ENCODE measurements around the gene FILIP1L.

FILIP1L gene

GRCh38 chr3:100124201-100124761 is 10.0 kb upstream of the FILIP1L start:
- DNase-seq, result no peak

GRCh38 chr3:100123112-100123511 is 8.8 kb upstream of the FILIP1L start:
- DNase-seq, result no peak

DNA sequence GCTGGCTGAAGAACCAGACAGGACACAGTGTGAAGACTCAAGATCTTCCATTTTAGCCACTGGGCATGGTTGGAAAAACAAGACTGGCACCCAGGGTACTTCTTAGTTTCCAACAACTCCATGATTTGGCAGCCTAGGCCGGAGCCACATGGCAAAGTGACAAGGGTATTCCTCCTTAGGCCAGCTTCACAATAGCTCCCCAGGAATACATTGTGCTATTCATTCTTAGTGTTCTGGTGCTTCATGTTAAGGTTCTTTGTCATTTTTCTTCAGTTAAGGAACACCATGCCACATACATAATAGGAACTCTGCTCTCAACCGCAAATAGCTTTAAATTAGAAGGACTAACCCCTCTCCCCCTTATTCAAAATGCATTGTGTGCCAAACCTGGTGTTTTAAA is 8.0 kb upstream of the FILIP1L start:
- DNase-seq, result no peak

GRCh38 chr3:100120693-100121092 is 6.4 kb upstream of the FILIP1L start:
- no peak for DNase-seq

DNA sequence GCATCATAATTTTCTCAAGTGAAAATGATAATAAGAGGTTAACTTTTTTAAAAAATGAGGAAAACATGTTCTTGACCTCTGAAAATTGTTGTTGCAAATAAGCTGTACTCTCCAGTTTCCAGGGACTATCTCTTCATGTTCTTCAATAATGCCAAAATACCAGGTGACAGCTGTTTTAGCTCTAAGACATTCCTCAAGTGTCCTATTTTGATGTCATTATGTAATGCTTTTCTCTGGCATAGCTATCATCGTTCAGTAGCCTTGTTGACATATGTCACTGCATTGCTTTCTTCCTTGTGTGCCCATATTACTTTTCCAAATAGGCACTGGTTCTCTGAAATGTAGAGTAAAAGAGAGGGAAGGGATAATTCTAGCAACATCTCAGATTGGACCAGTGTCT is 5.7 kb upstream of the FILIP1L start:
- no peak for DNase-seq

- DNase-seq, result no peak
Measured at GRCh38 chr3:100117093-100117492, 2.8 kb upstream of the FILIP1L start.

DNA sequence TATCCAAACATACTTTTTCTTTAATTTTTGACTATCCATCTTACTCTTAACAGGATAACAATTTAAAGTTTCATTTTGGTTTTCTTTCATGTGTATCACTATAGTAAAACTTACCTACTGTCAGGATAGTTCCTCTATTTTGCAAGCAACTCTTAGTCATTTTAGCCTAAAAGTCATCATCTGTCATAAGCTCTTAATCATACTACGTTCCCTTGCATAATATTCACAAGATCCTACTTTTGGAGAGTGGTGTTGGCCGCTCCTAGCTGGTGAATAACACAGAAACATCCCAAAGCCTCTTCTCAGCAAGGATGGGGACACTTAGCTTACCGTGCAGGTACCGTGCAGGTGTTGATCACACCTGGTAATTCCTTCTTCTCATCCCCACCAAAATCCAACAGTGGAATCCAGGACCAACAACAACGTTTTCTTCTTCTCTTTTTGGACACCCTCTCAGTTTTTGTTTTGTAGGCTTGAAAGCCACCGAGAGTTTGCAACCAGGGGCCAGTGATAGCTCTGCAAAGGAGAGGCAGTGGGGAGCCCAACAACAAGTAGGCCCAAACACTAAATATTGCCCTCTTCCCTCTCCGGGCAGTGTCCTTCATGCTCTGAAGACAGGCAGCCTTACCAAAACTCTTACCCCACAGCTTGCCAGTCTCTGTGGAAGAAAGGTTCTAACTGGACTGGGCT is 433 bp downstream of the FILIP1L start:
- no peak for DNase-seq

GRCh38 chr3:100111728-100112127 is 2.6 kb downstream of the FILIP1L start:
- no peak for DNase-seq

DNA sequence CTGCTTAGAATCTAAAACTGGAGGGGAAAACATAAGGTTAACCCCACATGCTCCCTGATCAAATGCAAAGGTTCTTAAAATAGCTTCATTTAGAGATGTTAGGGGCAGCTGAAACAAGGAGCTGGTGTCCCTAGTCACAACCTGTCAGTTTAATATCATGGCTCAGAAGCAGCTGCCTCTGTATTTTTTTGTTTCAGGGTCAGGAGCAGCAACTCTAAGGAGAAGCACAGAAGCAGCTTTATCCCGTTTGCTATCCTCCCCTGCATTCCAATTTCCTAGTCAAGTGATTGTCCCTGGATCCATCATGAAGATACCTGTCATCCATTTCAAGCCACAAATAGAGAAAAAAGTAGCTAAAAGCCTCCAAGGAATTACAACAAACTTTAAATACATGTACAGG is 4.1 kb downstream of the FILIP1L start:
- no peak for DNase-seq

- no peak for DNase-seq
Measured at GRCh38 chr3:100108464-100109079, 5.7 kb downstream of the FILIP1L start.

GRCh38 chr3:100107221-100107814 is 7.0 kb downstream of the FILIP1L start:
- DNase-seq, result no peak

DNA sequence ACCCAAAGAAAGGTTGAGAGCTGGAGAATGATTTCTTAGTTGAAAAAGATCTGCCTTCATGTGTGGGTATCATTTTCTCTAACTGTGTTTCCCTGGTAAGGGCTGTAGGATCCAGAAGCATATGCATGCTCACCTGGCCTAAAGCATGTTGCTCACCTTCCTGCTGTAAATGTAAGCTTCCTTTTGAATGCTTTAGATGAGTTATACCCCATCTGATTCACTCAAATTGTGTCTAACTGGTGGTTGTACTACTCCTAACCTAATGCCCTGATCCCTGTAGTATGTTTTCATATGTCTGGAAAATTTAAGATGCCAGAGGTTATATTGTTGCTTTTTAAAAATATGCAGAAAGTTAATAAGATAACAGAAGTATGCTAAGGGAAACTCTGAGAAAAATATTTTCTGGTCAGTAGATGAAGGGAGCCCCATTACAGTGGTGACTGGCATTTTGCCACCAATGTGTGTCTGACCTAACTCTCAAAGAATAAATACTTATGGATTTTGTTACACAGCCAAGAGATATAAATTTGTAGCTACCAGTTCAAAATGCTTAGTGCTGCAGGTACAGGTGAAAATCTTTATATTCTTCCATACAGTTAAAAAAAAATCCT is 7.7 kb downstream of the FILIP1L start:
- DNase-seq, result no peak

GRCh38 chr3:100106094-100106493 is 8.2 kb downstream of the FILIP1L start:
- DNase-seq, result no peak

GRCh38 chr3:100105501-100105900 is 8.8 kb downstream of the FILIP1L start:
- DNase-seq, result no peak

GRCh38 chr3:100104817-100105413 is 9.4 kb downstream of the FILIP1L start:
- DNase-seq, result no peak

DNA sequence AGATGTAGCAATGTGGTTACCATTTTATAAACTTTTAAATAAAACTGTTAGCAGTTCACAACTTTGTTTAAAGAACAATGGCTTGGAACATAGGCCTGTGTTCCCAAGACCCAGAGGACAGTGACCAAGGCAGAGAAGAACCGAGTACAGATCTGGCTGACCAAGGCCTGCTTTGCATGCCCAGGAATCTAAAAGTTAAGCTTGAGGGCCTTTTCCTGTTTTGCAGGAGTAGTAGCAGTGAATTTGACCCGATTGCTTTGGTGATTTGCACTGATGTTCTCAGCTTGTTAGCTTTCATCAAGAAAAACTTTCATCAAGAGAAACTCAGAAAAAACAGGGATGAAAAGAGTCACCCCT is 9.9 kb downstream of the FILIP1L start:
- DNase-seq, result no peak

DNA sequence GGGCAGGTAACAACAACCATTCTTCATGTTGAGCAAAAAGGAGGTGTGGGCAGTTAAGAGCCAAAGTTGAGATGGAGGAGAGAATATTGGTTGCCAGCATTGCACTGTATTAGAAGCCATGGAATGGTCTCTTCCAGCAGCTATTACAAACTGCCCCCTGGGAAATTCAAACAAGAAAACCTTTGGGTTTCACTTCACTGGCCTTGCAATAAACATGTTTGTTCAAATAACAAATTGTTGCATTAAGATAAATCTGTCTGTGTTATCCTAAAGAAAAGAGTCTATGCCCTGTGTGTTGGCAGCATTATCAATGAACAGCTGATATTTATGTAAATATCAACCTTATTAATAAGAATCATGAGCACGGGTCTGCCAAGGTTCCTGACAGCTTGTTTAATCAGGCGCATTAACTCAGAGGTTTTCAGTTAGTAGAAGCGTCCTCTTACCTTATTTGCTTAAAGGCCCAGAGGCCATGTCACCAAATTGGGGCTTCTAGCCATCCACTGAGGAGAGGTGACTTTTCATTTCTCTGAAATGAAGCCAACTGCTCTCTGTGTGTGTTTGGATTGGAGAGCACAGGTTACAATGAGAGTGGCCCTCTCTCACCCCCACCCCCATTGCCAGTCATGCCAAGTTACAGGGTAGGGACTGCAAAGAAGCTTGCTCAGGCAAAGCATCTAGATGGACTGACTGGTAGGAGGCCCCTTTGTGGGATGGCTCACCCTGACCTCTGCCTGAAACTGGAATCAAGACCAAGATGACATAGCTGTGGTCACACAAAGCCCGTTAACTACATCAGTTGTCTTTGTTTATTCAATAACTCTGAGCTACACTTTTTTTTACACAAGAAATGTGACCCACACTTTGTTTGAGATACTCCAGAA is 10.5 kb downstream of the FILIP1L start:
- DNase-seq, result no peak

DNA sequence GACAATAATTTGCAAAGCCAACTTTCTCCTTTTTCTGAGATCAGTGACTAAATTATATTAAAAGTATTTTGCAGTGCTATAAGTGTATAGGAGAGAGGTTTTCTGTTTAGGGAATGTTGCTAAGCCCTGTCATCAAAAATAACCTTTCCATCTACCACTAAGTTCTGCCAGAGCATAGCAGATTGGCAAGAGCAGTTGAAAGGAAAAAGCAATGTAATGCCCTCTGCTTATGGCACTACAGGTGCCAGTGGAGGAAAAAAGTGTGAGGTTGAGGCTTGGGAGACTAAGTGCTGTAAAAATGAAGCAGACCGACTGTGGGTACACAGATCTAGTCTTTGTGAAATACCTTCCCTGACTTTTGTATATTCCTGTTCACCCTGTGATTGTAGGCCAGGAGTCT is 11.5 kb downstream of the FILIP1L start:
- no peak for DNase-seq

DNA sequence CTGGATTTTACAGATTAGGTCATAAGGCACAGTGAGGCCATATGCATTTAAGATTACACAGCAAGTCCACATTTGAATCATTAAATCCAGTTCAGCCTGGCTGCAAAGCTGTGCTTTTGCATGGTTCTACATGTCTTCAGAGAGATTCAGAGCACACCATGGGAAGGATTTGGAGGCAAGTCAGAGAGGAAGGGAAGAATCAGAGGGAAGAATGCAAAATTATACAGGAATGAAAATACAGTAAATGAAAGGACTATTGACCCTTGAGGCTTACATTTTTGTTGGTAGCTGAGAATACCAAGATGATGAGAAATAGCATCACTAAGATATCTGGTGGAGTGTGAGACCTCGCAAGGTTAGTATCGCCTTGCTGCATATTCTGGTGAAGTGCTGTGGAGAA is 13.9 kb downstream of the FILIP1L start:
- DNase-seq, result no peak

GRCh38 chr3:100099621-100100020 is 14.7 kb downstream of the FILIP1L start:
- no peak for DNase-seq

- DNase-seq, result no peak
Measured at GRCh38 chr3:100098784-100099070, 15.6 kb downstream of the FILIP1L start.

DNA sequence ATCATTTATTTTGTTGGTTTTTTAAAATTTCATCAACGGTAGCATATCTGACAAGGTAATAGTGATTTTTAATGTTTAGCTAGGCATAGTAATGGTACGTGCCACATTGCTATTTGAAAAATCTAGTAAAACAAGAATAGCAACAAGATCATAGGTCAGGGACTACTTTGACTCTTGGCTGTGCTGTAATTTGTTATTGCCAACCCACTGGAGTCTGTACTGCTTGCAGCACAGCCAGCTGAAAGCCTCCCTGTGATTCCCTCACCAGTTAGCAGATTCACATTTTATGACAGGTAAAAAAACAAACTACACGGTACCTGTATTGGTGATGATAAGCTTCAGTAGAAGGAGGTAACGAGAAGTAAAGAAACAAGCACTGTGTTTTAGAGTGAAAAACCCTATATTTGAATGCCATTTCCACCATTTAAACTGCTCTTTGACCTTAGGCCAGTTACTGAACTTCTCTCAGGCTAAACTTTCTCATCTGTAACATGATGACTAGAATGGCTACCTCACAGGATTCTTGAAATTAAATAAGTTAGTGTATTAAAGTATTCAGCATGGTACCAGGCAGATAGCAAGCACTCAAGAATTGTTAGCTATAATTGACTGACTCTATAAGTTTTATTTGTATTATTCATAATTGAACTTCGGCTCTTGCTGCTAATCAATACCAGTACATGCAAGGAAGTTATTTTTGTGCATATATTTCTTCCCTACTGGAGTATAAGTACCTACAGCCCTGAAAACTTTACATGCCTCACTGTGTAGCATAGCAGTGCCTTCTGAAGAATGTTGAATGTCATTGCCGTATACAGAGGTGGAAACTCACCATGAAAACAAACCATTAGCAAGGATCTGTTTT is 16.1 kb downstream of the FILIP1L start:
- no peak for DNase-seq
